22Rv1 (cell line): Measurements from ENCODE around the gene LZTR1.
"Not testable (repeated sequence)": the region's sequence is repeated elsewhere in the genome, so short reads cannot be mapped to it uniquely, and the experiment has no call there.

Experiments
- H3K27ac ChIP-seq: fragments of 450-650 bp; 2 replicates; pipeline ENCODE4 v1.5.1; 2017
- ZFX ChIP-seq: fragments of 450-650 bp; IDR thresholded peaks from 2 replicates; pipeline ENCODE4 v1.6.1; 2017; ENCODE audit warnings: antibody characterized with exemption, borderline replicate concordance
- TF ChIP-seq, protein P1 (sequence below): fragments of 450-650 bp; IDR thresholded peaks from 2 replicates; pipeline ENCODE4 v1.5.1; 2017; ENCODE audit warnings: mild to moderate bottlenecking

Gene LZTR1

DNA sequence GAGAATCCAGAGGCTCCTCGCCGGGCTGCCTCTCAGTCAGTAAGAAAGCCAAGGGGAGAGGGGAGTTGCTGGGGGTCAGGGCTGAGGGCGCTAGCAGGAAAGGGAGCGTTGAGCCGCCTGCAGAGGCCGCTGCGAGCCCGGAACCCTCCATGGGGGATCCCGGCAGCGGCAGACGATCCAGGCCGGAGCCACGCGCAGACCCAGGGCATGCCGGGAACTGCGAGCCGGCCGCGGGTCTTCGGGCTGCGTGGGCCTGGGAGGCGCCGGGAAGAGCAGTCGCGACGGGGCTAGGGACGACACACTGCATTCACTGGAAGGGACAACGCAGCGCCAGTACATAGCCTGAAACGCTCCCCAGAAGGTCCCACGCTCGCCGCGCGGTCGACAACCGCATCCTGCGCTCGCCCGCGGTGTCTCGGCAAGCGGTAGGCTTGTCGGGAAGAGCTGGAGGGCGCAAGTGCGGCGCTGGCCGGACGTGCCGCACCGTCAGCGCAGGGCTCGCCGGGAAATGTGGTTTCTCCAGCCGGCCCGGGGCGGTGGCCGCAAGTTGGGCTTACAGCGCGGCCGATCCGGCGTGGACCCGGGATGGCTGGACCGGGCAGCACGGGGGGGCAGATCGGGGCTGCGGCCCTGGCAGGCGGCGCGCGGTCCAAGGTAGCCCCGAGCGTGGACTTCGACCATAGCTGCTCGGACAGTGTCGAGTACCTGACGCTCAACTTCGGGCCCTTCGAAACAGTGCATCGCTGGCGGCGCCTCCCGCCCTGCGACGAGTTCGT, at the start of gene LZTR1:
TSS of gene LZTR1 (plus strand) at position 511 of the 776 bp plus-strand sequence. CDS start at position 586, 75 bp downstream.
- TF ChIP-seq ZFX: no peak
- TF ChIP-seq, protein P1, sequence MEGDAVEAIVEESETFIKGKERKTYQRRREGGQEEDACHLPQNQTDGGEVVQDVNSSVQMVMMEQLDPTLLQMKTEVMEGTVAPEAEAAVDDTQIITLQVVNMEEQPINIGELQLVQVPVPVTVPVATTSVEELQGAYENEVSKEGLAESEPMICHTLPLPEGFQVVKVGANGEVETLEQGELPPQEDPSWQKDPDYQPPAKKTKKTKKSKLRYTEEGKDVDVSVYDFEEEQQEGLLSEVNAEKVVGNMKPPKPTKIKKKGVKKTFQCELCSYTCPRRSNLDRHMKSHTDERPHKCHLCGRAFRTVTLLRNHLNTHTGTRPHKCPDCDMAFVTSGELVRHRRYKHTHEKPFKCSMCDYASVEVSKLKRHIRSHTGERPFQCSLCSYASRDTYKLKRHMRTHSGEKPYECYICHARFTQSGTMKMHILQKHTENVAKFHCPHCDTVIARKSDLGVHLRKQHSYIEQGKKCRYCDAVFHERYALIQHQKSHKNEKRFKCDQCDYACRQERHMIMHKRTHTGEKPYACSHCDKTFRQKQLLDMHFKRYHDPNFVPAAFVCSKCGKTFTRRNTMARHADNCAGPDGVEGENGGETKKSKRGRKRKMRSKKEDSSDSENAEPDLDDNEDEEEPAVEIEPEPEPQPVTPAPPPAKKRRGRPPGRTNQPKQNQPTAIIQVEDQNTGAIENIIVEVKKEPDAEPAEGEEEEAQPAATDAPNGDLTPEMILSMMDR: peak; percentile 55
- H3K27ac ChIP-seq: peak within 1 kb of the TSS; percentile 85

DNA sequence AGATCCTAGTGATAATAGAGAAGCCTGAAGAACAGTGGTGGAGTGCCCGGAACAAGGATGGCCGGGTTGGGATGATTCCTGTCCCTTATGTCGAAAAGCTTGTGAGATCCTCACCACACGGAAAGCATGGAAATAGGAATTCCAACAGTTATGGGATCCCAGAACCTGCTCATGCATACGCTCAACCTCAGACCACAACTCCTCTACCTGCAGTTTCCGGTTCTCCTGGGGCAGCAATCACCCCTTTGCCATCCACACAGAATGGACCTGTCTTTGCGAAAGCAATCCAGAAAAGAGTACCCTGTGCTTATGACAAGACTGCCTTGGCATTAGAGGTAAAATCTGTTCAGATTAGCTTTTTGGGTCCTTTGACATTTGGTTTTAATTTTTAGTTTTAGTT, 48.2 kb upstream of the LZTR1 start:
- H3K27ac ChIP-seq: no peak overlapping the region
- TF ChIP-seq, protein P1: no peak
- no peak for TF ChIP-seq ZFX

DNA sequence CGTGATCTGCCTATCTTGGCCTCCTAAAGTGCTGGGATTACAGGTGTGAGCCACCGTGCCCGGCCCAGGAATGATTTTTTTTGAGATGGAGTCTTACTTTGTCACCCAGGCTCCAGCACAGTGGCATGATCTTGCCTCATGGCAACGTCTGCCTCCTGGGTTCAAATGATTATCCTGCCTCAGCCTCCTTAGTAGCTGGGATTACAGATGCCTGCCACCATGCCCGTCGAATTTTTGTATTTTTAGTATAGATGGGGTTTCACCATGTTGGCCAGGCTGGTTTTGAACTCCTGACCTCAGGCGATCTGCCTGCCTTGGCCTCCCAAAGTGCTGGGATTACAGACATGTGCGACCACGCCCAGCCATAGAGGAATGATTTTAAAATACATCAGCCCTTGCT, 47.0 kb upstream of the LZTR1 start:
- not testable (repeated sequence) for H3K27ac ChIP-seq

DNA sequence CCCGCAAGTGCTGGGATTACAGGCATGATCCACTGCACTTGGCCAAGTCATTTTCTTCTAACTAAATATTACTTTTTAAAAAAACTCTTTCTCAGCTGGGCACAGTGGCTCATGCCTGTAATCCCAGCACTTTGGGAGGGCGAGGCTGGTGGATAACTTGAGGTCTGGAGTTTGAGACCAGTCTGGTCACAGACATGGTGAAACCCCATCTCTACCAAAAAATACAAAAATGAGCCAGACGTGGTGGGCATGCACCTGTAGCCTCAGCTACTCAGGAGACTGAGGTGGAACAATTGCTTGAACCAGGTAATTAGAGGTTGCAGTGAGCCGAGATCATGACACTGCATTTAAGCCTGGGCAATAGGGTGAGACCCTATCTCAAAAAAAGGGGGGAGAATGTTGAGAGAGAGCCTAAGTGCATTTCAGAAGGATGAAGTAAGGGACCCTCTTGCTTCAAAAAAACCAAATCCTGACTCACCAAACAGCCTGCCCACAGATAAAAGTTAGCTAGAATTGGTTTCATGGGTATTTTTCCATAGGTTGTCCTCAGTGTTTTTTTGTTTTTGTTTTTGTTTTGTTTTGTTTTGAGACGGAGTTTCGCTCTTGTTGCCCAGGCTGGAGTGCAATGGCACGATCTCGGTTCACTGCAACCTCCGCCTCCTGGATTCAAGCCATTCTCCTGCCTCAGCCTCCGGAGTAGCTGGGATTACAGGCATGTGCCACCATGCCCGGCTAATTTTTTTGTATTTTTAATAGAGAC, 46.1 kb upstream of the LZTR1 start:
- not testable (repeated sequence) for H3K27ac ChIP-seq

DNA sequence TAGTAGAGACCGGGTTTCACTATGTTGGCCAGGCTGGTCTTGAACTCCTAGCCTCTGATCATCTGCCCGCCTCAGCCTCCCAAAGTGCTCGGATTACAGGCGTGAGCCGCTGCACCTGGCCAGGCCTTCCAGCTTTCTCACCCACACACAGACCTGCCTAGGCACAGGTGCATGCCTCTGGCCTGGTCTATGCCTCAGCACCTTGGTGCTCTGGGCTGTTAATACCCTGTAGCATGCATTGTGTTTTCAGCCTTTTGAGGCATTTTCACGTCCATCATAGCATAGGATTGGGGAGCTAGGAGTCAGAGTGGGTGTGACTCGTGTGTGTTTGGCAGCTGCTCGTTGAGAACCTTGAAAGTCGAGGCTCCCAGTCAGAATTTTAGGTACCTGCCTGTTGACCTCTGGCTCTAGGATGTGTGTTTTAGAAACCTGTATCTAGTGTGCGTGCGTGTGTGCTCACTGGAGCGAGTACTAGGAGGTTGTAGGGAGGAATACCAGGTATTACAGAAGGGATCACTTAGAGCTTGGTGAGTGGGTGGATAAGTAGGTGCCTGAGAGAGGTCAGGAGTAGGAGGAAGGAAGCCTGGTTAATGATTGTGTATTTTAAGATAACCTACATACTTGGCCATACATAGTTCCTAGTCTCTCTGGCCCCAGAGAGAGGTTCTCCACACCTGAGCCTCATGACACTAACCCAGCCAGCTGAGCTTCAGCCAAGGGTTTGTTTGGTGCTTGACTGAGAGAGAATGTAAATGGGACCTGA, 44.9 kb upstream of the LZTR1 start:
- TF ChIP-seq, protein P1: no peak
- TF ChIP-seq ZFX: no peak
- 0 out of 2 replicates have a peak overlapping the region, but pooled peaks have one; percentile 25 for H3K27ac ChIP-seq

DNA sequence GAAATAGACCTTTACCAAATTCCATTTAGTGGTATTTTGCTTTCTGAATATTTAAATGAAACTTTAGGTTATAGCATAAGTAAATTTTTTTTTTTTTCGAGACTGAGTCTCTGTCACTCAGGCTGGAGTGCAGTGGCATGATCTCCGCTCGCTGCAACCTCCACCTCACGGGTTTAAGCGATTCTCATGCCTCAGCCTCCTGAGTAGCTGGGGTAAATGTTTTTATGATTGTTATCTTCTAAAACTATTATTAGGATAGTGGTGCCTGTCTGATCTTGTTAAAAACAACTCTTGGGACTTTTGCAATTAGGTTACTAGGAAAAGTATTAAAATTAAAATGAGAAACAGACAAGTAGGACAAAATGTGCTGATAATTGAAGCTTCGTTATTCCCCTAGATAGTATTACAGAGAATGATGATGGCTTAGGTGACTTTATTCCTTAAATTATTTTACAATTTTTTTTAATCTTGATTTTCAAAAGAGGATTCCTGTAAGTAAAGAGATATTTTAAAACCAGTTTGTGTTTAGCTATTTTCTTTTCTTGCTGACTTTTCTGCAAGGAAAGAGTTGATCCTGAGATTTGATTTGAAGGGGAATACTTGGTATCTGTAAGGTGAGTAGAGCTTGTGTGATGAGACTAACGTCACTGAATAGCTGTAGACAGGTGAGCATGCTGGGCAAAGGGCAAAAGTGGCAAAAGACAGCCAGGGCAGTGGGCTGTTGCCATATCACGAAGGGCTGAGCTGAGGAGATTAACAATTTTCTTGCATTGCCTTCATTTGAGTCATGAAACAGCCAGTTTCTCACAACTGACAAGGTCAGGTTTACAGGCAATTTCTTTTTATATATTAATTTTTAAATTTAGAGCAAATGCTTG, 44.1 kb upstream of the LZTR1 start:
- 0 out of 2 replicates have a peak overlapping the region, but pooled peaks have one; percentile 25 for H3K27ac ChIP-seq

DNA sequence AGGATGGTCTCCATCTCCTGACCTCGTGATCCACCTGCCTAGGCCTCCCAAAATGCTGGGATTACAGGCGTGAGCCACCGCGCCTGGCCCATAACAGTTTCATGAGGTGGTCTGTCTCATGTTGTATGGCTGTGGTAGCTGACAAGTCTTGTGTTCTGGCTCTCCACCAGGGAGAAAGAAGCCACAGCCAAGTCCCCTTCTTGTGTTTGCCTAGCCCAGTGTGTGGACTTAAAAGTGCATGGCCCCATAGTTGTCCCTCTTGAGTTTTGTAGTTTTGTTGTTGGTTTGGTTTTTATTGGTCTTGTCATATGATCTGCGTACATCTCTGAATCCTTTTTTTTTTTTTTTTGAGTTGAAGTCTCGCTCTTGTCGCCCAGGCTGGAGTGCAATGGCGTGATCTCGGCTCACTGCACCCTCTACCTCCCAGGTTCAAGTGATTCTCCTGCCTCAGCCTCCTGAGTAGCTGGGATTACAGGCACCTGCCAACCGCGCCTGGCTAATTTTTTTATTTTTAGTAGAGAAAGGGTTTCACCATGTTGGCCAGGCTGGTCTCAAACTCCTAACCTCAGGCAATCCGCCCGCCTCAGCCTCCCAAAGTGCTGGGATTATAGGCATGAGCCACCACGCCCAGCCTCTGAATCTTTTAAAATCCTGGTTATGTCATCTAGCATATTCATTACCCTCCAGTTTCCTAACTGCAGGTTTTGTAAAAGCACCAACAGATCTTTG, 42.5 kb upstream of the LZTR1 start:
- H3K27ac ChIP-seq: not testable (repeated sequence)

More for the DNA sequence above, 44.1 kb upstream of the LZTR1 start:
- TF ChIP-seq, protein P1: no peak
- no peak for TF ChIP-seq ZFX
